ACHN (cell line): Measurements from ENCODE around the gene CYP27A1.

Experiments
- DNase-seq: peaks from one replicate; pipeline ENCODE4 v3.0.0-alpha.2; 2015
- in situ Hi-C: cut with HindIII; loops from 2 replicates; pipeline ENCODE4 v1.10.0; 2017; ENCODE audit warnings: low sequenced_read_pairs, low pct_ligation_motif_present, low pct_unique_long_range_greater_than_20kb

Gene CYP27A1

DNA sequence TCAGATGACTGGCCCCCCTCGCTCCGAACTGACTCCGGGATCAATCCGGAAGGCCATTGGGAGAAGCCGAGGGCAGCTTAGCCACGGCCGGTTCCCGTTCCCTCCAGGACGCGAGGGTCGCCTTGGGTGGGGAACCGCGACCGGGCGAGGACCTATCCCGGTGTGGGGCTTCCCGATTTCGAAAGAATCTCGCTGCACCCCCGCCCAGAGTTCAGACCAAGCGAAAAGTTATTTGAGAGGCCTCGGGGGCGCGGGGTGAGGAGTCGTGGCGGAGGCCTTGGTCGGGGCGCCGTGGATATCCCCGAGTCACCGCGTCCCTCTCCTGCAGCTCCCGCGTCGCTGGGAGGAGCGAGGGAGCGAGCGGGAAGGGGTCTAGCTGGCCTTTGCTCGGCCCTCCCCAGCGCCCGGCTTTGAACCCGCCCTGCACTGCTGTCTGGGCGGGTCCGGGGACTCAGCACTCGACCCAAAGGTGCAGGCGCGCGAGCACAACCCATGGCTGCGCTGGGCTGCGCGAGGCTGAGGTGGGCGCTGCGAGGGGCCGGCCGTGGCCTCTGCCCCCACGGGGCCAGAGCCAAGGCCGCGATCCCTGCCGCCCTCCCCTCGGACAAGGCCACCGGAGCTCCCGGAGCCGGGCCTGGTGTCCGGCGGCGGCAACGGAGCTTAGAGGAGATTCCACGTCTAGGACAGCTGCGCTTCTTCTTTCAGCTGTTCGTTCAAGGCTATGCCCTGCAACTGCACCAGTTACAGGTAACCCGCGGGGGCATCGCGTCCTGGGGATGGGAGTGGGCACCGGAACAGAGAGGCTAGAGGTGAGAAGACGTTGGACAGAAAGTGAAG is at the start of gene CYP27A1:
TSS of gene CYP27A1 (plus strand) at position 457 of the 837 bp plus-strand sequence. CDS start at position 493, 36 bp downstream.
- peak; percentile 56 for DNase-seq
- in situ Hi-C loops, result no loop called here

DNA sequence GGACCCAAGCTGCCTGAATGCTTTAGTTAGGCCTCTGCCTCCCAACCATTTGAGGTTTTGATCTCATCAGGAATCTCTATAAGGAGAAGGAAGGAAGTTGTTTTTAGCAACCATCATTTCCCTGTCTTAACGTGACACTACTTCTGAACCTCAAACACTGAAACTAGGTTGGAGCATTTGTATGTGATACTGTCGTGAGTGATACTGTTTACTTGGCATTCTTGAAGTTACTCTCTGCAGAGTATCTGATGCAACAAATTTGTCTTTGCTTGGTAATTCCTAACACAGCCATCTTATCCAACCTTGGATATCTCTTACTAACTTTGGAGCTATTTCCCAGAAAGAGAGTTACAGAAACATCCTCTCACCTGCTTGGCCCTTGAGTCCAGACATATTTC is 49.2 kb upstream of the CYP27A1 start:
- in situ Hi-C loops, result no loop called here
- no peak for DNase-seq

DNA sequence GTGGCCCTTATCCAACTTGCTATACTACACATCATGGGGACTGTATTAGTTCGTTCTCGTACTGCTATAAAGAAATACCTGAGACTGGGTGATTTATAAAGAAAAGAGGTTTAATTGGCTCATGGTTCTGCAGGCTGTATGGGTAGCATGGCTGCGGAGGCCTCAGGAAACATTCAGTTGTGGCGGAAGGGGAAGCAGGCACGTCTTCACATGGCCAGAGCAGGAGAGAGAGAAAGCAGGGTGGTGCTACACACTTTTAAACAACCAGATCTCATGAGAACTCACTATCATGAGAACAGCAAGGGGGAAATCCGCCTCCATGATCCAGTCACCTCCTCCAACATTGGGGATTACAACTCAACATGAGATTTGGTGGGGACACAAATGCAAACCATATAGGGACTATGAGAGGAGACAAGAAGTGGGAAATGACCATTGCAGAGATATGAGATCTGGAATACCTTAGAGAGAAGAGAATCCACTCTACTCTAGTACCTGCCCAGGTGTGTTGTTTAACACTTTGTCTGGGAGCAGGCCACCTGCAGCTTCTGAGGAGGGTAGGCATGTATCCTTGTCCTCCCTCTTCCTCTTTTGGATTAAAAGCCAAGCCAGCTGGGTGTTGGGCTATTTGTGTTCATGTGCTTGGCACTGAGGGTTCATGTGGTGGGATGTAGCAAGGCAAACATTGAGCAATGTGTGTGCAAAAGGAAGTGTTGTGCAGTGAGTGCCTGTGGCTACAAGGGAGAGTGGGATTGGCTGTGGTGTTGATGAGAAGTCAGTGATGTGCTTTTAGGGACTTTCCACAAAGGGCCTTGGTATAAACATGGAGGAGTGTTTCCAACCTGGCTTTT is 48.6 kb upstream of the CYP27A1 start:
- peak; percentile 19 for DNase-seq
- in situ Hi-C loops, result no loop called here

DNA sequence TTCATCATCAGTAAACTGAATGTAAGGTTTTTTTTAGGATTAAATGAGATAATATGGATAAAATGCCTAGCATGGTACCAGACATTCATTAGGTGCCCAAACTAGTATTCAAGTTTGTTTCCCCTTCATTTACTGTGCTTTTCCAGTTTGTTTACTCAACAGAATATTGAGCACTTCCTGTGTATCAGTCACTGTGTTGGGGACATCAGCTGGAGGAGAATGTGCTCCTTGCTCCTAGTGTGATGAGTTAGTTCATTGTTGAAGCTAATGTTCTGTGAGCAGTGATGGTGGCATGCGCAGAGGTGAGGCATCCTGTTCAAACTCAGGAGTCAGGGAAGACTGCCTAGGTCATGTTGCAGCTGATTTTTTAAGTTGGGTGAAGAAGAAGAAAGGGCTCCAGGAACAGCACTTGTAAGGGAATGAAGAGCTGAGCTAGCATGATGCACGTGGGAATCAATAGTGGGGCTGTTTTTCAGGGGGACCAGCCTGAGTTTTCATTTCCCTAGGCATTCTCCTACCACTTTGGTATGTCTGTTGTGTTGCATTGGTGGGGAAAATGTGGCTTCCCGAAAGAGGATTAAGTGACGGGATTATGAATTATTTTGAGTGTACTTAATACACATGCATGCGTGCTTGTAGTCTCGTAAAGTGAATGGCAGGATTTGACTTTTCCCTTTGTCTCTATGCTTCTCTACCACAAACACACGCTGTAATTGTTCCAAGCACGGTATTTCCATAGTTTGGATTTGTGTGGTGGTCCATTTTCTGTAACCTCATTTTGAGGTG is 47.6 kb upstream of the CYP27A1 start:
- in situ Hi-C loops, result no loop called here
- no peak for DNase-seq

DNA sequence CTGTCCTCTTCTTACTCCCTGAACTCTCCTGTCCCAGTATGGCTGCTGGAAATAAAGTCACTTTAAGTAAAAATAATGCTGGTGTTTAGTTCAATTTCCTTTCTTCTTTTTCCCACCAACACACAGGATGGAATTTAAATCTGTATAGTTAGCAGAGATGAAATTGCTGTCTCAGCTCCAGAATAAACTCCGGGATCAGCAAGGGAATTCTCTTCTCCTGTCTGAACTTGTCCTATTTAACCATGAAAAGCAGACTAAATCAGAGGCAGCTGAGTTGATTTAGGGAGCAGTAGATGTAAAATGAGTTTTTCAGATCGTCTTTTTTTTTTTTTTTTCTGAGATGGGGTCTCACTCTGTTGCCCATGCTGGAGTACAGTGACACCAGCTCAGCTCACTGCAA is 45.4 kb upstream of the CYP27A1 start:
- DNase-seq, result no peak
- in situ Hi-C loops, result no loop called here

DNA sequence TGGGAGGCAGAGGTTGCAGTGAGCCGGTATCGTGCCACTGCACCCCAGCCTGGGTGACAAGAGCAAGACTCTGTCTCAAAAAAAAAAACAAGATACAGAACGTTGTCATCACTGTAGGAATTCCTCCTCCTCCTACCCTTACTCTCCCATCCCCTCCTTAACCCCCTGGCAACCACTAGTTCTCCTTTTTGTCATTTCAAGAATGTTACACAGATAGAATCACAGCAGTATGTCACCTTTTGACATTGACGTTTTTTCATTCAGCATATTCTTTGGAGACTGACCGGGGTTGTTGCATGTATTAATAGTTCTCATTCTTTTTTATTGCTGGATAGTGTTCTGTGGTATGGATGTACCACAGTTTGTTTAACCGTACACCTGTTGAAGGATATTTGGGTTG is 38.9 kb upstream of the CYP27A1 start:
- no peak for DNase-seq
- in situ Hi-C loops, result no loop called here

DNA sequence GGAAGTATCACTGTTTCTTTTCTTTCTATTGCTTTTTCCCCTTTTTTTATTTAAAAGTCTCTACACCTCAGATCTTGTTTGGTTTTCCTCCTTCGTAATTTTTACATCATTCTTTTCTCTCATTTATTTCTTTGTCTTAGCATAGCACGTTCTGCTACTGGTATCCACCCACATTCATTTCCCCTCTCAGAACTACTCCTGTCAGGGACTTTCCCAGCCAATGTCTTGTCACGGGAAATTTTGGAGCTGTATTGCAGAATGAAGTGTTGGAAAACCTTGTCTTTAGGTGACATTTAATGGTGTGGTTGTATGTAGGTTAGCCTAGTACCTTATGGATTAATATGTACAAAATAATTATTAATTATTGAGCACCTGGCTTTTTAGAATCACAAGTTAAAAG is 37.3 kb upstream of the CYP27A1 start:
- in situ Hi-C loops, result no loop called here
- DNase-seq, result no peak

DNA sequence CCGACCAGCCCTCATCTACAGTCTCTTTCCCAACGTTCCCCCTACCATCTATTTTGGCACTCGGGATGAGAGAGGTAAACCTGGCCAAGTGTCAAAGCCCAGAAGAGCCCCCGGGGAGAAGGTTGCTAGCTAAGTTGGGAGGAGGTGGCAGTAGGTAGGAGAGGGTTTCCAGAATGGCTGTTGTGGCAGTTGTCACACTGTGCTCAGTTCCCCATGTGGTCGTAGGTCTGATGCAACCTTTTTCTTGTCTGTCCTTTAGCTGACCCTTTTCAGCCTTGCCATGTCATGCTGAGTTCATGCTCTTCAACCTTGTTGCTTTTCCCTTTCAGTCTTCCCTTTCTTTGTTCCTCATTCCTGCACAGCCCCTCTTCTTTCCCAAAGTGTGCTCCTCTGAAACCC is 36.8 kb upstream of the CYP27A1 start:
- no peak for DNase-seq
- in situ Hi-C loops, result no loop called here

DNA sequence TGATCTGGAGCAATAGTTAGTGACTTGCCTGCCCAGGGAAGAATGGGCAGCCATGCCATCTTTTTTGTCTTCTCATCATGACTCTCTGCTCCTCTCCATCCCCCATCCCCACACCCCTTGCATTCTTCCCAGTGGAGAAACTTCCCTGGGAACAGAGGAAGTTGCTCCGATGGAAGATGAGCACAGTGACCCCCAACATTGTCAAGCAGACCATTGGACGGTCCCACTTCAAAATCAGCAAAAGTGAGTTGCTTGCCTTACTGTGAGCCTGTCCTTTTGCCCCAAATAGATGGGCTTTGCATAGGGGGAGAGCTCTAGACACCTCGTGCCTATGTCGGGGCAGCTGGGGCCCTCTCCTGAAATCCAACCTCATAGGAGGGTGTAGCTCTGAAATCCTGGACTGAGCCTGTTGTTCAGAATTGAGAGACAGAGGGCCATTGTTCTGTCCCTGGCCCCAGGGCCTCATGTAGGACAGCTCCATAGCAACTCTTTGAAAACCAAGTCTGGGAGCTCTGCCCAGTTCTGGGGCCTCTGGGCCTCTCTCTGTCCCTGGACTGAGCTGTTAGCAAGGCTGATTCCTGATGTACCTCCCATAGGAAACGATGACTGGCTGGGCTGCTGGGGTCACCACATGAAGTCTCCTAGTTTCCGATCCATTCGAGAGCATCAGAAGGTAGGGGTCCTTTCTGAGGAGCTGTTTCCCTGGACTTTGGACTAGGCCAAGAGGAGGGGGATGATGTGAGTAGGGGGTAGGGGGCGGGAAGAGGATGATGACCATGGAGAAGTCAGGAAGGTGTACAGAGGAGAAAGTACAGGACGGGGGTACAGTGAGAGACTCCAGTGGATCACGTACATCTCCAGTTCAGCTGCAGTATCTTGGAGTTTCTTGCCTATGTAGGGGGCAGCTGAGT is 36.1 kb upstream of the CYP27A1 start:
- in situ Hi-C loops, result no loop called here
- DNase-seq, result no peak

DNA sequence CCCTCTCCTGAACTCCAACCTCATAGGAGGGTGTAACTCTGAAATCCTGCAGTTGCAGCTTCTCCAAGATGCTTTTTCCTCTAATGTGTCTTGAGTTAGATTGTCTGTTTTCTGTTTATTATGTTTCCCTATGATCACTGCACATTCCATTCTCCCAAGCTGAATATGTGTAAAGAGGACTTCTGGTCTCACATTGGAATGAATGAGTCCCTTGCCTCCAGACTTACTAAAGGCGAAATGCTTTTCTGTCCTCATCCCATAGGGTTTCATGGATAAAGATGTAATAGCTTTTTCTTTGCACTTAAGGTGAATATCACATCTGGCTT is 35.5 kb upstream of the CYP27A1 start:
- in situ Hi-C loops, result no loop called here
- DNase-seq, result no peak

DNA sequence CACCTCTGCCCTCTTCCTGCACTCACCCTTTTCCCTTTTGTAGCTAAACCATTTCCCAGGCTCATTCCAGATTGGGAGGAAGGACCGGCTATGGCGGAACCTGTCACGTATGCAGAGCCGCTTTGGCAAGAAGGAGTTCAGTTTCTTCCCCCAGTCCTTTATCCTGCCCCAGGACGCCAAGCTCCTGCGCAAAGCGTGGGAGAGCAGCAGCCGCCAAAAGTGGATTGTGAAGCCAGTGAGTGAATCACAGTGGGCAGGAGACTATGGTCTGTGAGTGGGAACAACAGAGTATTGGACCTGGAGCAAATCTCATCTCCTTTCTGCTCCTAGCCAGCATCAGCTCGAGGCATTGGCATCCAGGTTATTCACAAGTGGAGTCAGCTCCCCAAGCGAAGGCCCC is 35.0 kb upstream of the CYP27A1 start:
- in situ Hi-C loops, result no loop called here
- no peak for DNase-seq

DNA sequence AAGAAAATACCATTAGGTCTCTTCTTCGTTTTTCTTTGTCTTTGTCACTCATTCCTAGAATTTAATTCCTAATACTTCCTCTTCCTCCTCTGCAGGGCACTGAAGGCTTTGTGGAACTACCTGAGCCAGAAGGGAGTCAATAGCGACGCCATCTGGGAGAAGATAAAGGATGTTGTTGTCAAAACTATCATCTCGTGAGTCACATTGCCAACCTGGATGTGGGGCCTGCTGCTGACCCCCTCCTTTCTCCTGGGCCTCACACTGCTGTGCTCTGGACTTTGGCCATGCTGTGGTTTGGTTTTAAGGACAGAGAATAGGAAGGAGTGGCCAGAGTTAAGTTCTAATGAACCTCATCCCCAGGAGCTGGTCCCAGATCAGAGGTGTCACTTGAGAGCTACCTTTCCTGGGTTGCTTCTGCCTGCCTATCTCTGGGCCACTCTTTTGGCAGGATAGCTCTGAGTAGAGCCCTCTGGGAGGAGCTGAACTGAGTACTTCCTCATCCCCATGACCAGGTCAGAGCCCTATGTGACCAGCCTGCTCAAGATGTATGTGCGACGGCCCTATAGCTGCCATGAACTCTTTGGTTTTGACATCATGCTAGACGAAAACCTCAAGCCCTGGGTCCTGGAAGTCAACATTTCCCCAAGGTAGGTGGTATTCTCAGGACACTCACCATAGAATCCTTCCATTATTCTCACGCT is 33.1 kb upstream of the CYP27A1 start:
- in situ Hi-C loops, result no loop called here
- DNase-seq, result no peak

DNA sequence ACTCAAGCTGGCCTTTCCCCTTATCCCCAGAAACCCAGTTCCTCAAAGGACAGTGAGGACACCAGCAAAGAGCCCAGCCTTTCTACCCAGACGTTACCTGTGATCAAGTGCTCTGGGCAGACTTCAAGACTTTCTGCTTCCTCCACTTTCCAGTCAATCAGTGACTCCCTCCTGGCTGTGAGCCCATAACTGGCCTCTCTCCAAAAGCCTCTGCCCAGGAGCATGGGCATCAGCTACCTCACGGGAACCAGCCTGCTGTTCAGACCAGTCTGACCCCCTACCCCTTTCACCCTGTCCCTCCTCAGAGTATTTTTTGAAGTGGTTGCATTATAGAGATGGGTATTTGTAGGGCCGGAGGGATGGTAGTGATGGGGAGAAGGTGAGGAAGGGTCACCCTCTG is 27.7 kb upstream of the CYP27A1 start:
- DNase-seq, result no peak
- in situ Hi-C loops, result no loop called here

DNA sequence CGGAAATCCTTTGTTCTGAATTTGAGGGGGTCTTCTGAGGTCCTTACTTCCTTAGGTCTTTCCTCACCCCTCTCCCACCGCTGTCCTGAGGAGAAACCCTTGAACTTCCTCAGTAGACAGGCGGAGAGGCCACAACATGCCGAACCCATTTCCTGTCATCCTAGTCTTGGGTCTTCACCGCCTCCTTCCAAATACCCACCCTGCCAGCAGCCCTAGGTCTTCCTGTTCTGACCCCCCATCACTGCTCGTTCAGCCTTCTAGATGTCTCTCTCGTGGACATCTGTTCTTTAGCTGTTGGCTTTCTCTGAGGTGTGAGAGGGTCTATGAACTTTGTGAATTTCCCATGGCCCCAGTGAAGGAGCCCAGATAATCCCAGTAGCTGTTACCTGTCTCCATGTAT is 27.2 kb upstream of the CYP27A1 start:
- no peak for DNase-seq
- in situ Hi-C loops, result no loop called here

DNA sequence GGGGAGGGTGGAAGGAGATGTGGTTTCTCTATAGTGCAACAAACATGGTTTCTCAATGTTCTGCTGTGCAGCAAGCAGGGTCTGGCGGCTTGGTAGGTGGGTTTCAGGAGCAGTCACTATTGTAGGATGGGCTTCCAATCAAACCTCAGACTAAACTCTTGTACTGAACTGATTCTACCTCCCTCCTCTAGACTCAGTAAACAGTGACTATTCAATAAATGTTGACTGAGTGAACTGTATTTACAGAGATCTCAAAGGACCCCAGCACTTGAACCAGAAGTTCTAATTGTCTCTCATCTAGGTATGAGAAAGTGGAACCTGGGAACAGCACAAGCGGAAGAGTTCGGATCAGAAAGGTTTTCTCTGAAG is 26.8 kb upstream of the CYP27A1 start:
- in situ Hi-C loops, result no loop called here

DNA sequence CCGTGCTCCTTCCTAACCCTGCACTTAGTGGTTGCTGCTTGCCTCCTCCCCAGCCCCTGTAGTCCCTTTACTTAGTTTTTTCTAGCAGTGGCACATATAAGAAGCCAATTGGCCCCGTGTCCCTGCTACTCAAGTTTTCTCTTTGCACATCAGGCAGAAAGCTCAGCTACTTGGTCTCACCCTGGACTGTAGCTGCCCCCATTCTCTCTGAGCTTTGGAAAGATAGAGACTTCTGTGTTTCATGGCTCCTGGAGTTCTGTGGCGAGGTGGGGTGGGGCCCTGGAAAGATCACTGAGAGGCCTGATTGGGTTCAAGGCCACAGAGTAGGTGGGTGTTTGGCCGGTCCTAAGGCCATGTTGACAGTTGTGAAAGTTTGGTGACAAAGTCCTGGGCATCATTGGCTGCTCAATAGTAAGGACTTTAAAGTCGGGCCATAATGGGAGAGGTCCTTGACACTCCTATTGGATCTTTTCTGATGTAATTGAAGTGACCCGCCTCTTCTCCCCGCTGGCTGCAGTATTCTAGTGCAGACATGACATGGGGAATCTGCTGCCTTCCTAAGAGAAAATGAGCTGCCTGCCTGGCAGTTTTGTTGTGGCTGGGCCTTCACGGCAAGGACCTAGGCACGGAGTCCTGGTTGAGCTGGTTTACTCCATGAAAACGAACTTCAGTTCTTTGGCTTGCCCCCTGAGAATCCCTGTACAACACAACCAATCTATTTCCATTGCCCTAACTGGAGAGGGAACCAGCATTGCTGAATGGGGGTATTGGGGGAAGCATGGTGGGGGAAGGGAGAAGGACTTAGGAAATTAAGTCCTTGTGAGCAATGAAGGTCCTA is 26.2 kb upstream of the CYP27A1 start:
- in situ Hi-C loops, result no loop called here
- DNase-seq, result no peak

More for the DNA sequence above, 26.8 kb upstream of the CYP27A1 start:
- no peak for DNase-seq
